Limb (tissue), 2 donors: ENCODE data around the gene SLIT3.
A peak's percentile ranks its signal among the peaks of the same experiment; 100 is the strongest.

ENCODE experiments used
- DNase-seq, 2 donors: peaks; one replicate each; pipeline ENCODE4 v3.0.0-alpha.2; 2016; ENCODE audit errors: extremely low spot score in 2 of 2

The SLIT3 gene

DNA sequence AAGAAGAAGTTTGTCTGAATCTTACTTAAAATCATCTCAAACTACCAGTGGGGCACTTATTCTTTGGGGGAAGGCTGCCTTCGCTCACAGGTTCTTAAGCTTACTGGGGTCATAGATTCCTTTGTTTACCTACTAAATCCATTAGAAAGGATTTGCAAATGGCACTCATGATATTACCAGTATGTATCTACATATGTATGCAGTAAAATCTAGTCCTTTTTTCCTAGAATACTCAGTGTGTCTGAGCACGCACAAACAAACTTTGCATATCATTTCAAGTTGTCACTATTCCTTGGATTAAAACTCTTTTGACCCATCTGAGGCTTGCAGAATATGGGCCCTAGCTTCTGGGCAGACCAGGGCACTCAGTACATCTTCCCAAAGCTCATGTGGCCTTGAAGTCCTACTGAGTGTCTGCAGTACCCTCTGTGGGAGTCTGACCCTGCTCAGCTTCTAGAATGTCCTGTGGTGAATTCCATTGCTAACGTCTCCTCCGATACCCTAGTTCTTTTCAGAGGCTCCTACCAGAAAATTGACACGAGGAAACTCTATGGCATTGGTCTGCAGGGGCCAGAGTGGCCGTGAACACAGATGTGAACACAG lies 297.9 kb downstream of the SLIT3 start:
- no peak for DNase-seq

DNA sequence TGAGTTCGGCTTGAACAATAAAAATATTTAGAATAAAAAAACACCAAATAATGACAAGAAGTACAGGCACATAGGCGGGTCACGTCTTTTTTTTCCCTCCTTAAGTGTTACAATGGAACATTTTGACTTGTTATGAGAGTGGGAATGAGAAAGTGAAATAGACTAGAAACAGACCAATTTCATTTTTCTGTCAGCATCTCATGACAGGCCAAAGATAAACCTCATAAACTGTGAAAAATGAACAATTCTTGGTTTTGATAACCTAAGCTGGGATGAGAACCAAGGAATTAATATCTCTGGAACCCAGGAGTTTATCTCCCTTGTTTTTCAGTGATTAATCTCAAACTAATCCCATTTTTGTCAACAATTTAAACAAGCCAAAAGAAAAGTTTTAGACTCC lies 299.5 kb downstream of the SLIT3 start:
- no peak for DNase-seq

DNA sequence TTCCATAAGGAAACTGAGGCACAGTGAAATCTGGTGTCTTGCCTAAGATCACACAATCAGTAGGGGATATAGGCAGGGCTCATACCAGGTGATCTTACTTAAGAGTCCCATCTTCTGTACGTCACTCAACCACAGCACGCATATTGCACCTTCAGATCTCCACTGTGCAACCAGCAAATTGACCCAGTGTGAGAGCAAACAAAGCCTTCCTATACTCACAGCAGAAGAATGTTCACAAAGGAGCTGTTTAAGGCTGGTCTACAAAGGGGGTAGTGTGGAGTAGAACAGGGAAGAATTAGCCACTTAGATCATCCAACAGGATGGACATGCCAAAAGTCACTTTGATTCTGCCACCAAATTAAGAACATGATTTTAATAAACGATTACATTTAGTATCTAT lies 305.9 kb downstream of the SLIT3 start:
- DNase-seq: no peak

DNA sequence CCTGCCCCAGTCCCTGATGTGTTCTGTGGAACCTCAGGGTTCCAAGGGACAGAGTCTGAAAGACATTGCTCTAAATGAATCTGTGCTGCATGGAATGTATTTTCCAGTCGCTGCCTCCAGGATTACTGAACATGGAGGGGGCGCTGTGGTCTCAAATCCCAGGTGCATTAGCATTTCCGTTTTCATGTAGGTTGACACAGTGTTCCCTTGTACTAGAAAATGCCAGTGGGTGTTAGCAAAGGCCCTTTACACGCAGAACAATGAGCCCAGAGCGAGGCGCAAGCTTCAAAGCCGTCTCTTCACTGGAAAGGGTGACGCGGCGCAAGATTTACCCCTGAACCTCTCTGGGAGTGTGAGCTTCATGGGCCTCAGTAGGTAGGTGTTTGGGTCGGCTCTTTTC lies 308.3 kb downstream of the SLIT3 start:
- DNase-seq: no peak

DNA sequence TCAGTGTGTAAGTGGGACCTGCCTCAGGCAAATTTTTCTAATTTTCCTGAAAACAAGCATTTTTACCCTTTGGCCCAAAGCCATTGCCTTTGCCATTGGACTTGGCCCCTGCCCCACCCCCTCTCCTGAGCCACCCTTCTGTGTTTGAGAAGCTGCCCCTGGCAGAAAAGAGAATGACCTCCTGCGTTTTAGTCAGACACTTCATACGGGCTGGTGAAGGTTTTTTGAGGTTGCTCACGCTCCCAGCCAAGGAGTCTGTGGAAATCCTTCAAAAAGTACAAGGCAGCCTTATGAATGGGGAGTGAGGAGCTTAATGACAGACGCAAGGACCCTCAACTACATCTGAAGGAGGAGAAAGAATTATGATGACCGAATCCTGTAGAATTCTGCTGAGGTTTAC lies 308.9 kb downstream of the SLIT3 start:
- DNase-seq: no peak

DNA sequence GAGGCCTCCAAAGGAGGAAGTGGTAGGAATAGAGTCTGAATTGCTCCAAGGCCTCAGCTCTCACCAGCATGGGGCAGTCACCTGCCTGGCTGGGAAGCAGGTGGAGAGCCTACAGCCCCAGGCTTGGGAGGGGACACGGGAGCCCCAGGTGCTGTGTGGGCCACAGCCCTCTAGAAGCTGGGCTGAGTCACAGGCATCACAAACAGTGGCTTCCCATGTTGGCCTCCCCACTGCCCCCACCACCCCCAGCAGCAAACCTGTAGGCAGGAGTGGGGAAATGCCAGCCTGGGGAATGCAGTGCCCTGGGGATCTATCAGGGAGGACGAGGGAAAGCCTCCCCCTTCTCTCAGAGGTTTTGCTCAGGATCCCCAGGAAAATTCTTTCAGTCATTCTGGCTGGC lies 309.6 kb downstream of the SLIT3 start:
- DNase-seq: no peak

DNA sequence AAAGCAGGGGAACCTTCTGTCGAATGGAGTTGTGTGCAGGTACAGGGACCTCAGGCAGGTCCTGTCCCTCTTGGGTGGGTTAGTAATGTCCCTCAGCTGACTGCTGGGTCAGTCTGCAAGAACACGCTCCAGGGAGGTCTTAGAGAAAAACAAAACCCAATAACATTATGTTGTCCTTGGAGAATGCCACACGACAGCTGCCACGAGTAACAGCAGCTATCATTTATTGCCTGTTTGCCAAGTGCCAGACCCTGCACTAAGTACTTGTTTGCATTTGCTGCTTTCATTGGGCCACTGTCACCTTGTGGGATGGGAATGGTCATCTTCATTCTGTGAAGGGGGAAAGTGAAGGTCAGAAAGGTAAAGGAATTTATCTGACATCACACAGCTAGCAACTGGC lies 310.3 kb downstream of the SLIT3 start:
- no peak for DNase-seq

DNA sequence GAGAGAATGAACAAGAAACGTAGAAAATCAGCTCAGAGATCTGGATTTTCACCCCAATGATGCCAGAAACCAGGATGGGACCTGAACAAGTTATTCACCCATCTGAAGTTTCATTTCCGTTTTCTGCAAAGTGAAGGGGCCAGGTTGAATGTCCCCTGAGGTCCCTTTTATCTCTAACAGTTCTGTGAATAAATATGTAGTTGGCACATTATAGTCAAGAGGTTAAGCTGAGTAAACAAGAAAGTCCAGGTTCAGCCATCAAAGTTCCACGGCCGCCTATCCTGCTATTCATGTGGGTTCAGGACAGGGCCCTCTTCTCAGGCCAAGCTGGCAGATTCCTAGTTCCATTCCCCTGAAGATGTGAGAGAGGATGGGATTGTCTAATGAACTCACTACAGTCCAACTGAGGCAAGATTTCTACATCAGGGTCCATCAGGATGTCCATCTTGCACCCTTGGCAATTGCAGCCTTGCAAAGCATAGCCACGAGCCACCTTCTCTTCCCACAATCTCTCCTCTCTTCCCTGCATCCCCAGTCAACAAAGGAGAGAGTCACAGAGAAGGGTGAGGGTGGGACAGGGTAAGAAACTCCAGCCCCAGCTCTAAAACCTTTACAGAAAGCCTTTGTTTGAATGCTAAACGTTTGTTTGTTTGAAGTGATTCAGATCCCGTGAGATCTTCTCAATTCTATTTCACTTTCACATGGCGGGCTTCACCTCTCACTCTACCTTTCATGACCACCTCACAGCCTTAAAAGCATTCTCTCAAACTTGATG lies 311.0 kb downstream of the SLIT3 start:
- no peak for DNase-seq

DNA sequence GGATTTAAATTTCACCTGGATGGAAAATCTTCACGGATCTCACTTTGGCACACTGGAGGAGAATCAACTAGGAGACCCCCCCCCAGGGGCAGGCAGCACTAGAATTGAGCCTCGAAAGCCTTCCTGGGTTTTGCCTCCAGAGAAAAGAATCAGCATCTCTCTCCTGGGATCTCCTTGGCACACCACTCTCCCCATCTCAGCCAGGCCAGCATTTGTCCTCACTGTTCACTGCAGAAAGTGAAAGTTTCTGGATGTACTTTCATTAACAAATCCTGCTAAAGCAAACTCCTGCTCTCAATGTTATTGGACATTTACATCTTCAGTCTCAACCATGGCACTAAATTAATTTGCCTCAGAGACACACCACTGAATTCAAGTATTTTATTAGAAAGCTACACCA lies 312.2 kb downstream of the SLIT3 start:
- DNase-seq: no peak

DNA sequence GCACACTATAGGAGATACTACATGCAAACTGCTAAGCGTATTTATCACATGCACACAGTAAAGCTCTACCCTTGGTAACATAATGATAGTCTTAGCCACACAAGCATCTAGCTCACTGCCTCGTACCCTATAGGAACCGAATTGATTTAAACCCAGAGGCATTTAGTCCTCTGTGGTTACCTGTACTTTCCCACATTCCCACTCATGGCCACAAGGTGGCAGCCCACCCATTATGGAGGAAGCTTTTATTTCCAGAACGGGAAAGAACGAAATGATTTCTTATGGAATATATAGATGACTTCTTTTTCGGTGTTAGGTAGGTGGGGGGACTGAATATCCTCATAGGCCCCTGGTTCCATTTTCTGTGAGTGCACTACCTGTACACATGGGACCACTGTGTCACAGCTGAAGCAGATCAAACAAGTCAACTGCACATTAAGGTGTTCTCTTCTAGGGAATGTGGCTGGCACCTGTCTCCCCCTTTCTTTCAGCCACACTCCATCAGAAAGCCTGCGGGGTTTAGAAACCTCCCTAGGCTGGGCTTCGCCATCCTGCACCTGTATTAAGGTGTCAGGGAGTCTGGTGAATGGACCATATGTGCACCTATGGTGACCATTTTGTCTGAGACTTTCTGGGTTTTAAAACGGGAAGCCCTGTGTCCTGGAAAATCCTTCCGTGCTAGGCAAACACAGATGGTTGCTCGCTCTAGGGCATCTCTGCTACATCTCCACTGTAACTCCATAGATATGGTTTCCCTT lies 313.2 kb downstream of the SLIT3 start:
- peak; percentile 79 to 85 for DNase-seq

DNA sequence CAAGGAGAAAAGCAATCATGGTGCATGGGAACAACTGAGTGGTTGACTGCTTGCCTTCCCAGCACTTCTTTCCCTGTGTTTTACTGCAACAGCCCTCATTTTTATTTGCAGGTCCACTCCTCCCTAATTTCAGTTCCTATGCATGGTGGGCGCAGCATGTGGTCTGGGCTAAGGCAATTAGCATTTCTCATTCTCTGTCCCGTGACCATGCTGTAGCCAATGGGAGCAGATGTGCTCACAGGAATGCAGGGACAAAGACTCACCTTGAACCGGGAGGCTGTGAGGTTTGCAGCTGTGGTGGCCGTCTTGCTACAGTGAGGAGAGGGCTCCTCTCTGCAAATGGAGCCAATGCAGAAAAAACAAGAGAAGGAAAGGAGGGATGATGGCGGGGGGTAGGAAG lies 315.5 kb downstream of the SLIT3 start:
- no peak for DNase-seq

DNA sequence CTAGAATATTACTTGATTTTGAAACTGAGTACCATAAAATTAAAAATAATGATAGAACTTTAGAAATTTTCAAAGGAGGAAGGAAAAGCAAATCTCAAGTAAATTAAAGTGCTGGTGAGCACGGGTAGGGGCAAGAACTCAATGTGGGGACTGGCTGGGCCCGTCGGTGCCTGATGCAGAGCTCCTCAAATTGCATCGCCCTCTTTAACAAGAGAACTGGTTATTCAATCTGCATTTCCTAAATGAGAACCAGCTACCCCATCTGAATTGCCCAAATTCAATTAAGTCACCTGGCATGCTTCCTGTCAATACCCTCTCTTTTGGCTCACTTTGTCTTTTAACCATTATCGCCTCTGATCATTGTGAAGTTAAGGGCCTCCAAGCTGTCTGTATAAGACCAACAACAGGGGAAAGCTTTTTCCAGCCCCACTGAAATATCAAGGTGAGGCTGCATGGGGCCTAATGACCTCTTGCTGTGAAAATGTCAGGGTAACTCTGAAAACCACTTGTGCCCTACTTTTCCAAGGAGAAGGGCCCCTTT lies 316.7 kb downstream of the SLIT3 start:
- DNase-seq: no peak

DNA sequence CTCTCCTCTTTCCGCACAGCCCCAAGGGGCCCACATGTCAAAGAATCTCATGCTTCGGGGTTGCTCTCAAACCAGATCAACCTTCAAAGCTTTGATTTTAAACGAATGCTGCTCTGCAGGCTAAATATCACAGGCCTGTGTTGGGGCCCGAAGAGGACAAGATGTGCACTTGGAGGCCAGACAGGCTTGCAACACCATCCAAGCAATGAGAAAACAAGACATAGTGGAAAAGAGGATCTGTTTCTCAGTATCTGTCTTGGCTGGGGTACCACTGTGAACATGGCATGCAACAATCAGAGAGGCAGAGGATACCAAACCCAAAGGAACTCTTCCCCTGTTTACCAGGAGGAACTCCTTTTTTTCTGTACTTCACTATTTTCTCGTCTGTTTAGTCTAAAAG lies 321.8 kb downstream of the SLIT3 start:
- no peak for DNase-seq

DNA sequence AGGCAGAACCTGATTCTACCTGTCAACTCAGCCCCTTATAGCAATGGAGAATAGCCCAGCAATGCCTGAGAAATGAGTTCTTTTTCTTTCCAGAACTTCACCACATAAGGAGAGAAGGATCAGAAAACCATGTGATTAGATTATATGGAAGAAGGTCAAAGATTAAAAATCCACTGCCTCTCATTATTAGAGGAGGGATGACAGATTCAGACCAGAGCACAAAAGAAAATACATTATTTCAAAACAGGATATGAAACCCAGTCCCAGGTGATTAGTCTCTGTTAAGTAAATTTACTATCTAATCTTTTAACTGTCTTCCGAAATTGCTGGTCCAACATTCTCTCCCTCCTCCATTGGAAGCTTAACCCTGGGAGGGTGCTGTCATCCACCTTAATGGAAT lies 322.4 kb downstream of the SLIT3 start:
- no peak for DNase-seq

DNA sequence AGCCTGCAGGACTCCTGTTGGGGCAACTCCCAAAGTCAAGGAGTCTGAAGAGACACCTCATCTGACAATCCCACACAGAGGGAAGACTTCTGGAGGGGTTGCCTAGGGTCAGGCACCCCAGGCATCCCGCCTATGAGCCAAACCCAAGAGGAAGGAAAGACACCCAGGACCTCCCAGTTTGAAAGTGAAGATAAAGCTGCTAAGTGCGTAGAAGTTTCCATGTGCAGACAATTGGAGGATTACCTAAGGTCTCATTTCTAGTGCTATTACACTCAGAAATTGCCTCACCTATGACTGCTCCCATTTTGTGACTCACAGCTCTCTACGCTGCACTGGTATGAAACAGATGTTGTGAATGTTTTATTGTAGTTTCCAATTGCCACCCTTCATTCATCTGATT lies 322.9 kb downstream of the SLIT3 start:
- no peak for DNase-seq

DNA sequence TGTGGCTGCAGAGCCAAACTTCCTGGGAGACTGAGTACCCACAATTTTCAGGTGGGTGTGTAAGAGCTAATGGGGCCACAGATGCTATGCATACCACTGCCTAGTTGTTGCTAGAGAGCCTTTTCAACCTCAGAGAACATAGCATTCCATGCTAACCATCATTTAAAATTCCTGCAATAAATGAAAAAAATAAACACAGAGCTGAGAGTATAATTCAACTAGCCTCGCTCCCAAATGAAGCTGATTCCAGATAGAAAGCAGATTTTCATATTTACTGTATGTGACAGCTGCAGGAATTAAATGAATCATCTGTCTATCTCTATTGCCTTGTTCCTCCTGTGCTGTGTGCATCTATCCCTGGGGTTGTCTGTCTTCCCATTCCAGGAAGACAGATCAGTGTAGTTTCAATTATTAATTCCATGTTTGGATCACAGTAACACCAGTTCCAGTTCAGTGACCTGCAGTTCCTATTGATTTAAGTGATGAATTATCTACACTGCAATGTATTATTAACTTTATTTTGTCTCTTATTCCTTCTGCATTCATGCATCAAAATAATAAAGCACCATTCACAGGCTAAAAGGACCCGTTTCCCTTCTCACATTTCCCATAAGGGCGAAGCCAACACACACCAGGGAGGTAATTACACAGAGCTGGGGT lies 324.5 kb downstream of the SLIT3 start:
- no peak for DNase-seq

DNA sequence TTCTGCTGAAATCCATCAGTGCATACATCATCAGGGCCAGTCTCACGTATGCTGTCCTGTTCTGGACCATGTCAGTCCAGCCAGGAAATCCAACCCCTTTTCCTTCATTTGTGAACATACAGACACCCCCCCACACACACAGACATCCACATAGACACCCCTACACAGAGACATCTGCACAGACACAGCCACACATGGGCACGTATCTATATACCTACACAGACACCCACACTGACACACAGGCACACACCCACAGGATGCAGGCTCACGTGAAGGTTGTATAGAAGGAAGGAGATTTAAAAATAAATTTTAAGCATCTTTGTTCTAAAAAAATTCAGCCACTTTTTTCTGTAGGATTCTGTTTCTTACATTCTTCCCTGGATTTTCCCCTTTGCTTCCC lies 325.6 kb downstream of the SLIT3 start:
- DNase-seq: no peak

DNA sequence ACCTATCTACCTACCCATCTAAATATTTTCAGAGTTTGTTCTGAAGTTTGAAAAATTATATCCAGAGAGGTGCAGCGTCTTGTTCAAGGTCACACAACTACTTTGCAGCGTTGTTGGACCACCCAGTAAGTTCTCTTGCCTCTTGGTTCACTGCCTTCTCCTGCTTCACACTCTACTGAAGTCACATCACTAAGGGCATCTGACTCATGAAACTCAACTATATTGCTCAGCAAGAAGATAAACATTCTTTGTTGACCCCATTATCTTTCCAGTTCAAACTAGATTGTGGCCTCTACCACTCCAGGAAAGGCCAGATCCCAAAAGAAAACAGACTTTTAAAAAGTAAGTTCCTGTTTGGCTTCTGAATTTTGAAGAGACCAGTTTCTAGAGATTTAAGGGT lies 326.9 kb downstream of the SLIT3 start:
- no peak for DNase-seq

DNA sequence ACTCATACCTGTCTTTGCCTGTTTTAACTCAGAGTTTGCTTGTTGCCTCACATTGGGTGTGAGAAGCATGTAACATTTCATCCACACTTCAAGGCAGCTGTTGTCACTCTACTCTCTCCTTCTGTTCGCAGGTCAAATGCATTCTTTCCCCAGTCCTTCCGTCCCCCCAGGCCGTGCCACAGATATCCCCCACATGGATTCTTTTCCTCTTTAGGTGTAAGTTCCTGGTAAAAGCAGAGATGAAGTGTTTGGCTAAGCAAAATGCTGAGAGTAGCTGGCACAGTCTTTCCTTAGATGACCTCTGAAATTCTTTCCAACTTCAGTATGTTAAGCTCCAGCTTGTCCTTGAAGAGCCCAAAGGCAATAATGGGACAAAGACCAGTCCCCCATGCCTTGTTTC lies 328.2 kb downstream of the SLIT3 start:
- DNase-seq: no peak

DNA sequence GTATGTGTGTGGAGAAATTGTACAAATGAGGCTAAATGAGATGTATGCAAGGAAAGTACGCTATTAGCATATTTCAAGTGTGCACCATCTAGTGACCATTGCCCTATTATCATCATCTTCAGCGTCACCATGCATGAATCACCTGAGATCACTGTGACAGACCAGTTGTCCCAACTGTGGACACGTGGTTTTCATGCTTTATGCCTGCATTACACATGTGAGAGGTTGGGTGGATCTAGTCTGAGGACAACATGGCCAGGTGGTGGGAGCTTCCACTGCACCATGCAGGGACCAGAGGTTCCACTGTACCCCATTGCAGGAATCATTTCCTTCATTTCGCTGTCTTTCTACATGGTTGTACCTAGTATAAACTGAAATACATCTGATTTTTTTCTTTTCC lies 329.8 kb downstream of the SLIT3 start:
- no peak for DNase-seq

DNA sequence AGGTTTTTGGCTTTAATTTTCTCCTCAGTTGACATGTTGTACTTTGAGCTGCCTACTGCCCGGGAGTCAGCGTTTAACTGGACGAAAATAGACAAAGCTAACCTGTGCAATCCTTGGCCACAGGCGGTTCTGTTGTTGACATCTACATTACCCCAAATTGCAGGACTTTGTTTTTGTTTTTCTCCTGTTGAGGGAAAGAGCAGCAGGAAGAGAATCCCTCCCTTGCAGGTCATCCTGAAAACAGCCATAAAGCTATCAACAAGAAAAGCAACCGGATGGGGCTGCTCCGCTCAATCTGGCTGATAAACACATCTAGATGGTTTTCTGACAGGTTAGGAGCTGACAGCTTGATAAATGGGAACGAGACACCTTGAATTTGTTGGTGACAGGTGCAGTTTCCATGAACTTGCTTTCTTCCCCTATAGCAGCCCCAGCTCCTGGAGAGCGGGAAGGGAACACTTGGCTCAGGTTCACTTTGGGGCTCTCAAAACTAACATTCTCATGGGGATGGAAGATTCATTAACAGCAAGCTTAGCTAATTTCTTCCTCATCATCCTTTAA lies 331.5 kb downstream of the SLIT3 start:
- no peak for DNase-seq
